ENCODE measurements around the gene TGM1.

The TGM1 gene

DNA sequence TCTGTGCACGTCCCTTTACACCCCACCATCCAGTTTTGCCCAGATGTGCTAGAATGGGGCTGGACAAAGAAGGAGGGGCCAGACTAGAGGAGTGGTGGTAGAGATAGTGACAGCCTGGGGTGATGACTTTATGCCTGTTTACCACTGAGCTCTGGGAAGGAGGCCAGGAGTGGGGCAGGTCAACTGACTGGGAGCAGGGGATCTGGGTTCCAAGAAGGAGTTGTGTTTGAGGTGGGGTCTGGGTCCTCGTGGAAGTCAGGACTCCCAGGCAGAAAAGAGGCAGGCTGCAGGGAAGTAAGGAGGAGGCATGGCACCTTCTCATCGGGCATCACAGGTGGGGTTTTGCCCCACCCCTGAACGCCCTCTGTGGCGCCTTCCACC lies 47.3 kb upstream of the TGM1 start:
- Histone ChIP-seq H3K27ac (ENCODE audit: low read depth, low read length) (no peak overlapping the region), H3K4ac (ENCODE audit: low read depth, low read length) (no peak overlapping the region), H4K12ac (ENCODE audit: low read depth, low read length) (no peak overlapping the region), H3K79me1 (ENCODE audit: low read length) (no peaks in the 10 kb centered on the region), H3K79me2 (ENCODE audit: control insufficient read depth, insufficient read depth, low read length, poor library complexity) (no peaks in the 10 kb centered on the region), H4K8ac (ENCODE audit: low read depth, low read length) (no peak overlapping the region), H3K4me2 (ENCODE audit: low read length) (no peak overlapping the region), H3K4me1 (ENCODE audit: control insufficient read depth in 1 of 2, insufficient read depth in 2 of 2, low read length in 2 of 2) (peaks cover 0 to 5% of the 10 kb centered on the region in 2 experiments), H3K27me3 (ENCODE audit: insufficient read depth, low read length) (no peaks in the 10 kb centered on the region), H2BK120ac (ENCODE audit: insufficient read depth, low read length, poor library complexity) (no peak overlapping the region), H3K36me3 (ENCODE audit: control insufficient read depth in 1 of 2, insufficient read depth in 2 of 2, low read length in 2 of 2) (peaks cover 35 to 42% of the 10 kb centered on the region in 2 experiments), H3K9me3 (ENCODE audit: insufficient read depth, low read depth, low read length) (no peaks in the 10 kb centered on the region), H3K18ac (ENCODE audit: low read length) (no peak overlapping the region), H2AFZ (ENCODE audit: insufficient read depth, low read length, poor library complexity) (no peak overlapping the region), H3K9ac (ENCODE audit: low read length) (no peak overlapping the region), H4K91ac (ENCODE audit: low read depth, low read length) (no peak overlapping the region), H2BK5ac (ENCODE audit: low read depth, low read length, poor library complexity) (no peak overlapping the region), H3K14ac (ENCODE audit: low read length) (no peak overlapping the region), H2AK5ac (ENCODE audit: low read length) (no peak overlapping the region), H3K23ac (ENCODE audit: low read length) (no peak overlapping the region), H2BK12ac (ENCODE audit: low read length) (no peak overlapping the region), H3K4me3 (ENCODE audit: low read depth, low read length) (no peak overlapping the region)
- DNase-seq = no peak
- WGBS (ENCODE audit: extremely low coverage, insufficient coverage, insufficient read length) = no CpG with 5 or more reads among the region's 5 CpGs

DNA sequence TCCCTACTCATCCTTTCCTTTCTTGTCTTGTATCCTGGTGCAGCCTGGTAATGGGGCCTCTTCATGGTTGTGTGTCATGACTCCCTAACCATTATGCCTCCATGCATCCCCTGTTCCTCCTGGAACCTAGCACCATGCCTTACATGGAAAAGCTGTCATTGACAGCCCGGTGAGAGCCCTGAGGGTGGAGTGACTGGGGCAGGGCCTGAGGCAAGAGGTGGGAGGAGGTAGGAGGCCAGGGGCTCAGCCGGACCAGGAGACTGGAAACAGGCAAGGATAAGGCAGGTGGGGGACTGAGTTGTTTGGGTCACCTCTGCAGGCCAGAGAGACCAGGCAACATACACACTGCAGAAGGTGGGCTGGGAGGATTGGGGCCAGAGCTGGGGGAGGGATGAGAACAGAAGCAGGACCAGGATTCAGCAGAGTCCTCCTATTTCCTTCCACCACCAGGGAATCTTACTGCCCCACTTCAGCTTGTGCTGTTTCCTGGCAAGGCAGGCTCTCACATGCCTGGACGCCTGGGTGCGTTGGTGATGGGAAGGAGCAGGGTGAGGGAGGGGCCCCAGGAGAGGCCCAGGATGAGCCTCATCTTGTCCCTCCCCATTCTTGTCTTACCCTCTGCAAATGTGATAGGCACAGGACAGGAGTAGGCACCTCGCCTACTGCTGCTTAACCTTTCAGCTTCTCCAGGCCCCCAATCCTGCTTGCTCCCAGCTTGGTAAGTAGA lies 46.7 kb upstream of the TGM1 start, which contains the start of gene LTB4R2:
Gene LTB4R2 (plus strand): TSS at position 603 of the 727 bp plus-strand sequence. CDS start 525 bp downstream, outside the sequence.
- Histone ChIP-seq H3K4me1 (ENCODE audit: control insufficient read depth in 1 of 2, insufficient read depth in 2 of 2, low read length in 2 of 2) (peaks cover 0 to 5% of the 10 kb centered on the region in 2 experiments), H3K27me3 (ENCODE audit: insufficient read depth, low read length) (no peaks in the 10 kb centered on the region), H3K36me3 (ENCODE audit: control insufficient read depth in 1 of 2, insufficient read depth in 2 of 2, low read length in 2 of 2) (peaks cover 39 to 46% of the 10 kb centered on the region in 2 experiments), H3K14ac (ENCODE audit: low read length) (no peak within 1 kb of the TSS), H3K27ac (ENCODE audit: low read depth, low read length) (no peak within 1 kb of the TSS), H2BK12ac (ENCODE audit: low read length) (no peak within 1 kb of the TSS), H3K4me3 (ENCODE audit: low read depth, low read length) (no peak within 1 kb of the TSS), H3K79me2 (ENCODE audit: control insufficient read depth, insufficient read depth, low read length, poor library complexity) (no peaks in the 10 kb centered on the region), H2AK5ac (ENCODE audit: low read length) (no peak within 1 kb of the TSS), H3K4ac (ENCODE audit: low read depth, low read length) (no peak within 1 kb of the TSS), H2BK5ac (ENCODE audit: low read depth, low read length, poor library complexity) (no peak within 1 kb of the TSS), H3K18ac (ENCODE audit: low read length) (no peak within 1 kb of the TSS), H4K12ac (ENCODE audit: low read depth, low read length) (no peak within 1 kb of the TSS), H2BK120ac (ENCODE audit: insufficient read depth, low read length, poor library complexity) (no peak within 1 kb of the TSS), H4K8ac (ENCODE audit: low read depth, low read length) (no peak within 1 kb of the TSS), H2AFZ (ENCODE audit: insufficient read depth, low read length, poor library complexity) (no peak within 1 kb of the TSS), H3K9ac (ENCODE audit: low read length) (no peak within 1 kb of the TSS), H3K9me3 (ENCODE audit: insufficient read depth, low read depth, low read length) (no peaks in the 10 kb centered on the region), H3K79me1 (ENCODE audit: low read length) (no peaks in the 10 kb centered on the region), H3K23ac (ENCODE audit: low read length) (no peak within 1 kb of the TSS), H4K91ac (ENCODE audit: low read depth, low read length) (no peak within 1 kb of the TSS), H3K4me2 (ENCODE audit: low read length) (no peak within 1 kb of the TSS)
- no CpG with 5 or more reads among the region's 5 CpGs for WGBS (ENCODE audit: extremely low coverage, insufficient coverage, insufficient read length)
- no peak for DNase-seq

DNA sequence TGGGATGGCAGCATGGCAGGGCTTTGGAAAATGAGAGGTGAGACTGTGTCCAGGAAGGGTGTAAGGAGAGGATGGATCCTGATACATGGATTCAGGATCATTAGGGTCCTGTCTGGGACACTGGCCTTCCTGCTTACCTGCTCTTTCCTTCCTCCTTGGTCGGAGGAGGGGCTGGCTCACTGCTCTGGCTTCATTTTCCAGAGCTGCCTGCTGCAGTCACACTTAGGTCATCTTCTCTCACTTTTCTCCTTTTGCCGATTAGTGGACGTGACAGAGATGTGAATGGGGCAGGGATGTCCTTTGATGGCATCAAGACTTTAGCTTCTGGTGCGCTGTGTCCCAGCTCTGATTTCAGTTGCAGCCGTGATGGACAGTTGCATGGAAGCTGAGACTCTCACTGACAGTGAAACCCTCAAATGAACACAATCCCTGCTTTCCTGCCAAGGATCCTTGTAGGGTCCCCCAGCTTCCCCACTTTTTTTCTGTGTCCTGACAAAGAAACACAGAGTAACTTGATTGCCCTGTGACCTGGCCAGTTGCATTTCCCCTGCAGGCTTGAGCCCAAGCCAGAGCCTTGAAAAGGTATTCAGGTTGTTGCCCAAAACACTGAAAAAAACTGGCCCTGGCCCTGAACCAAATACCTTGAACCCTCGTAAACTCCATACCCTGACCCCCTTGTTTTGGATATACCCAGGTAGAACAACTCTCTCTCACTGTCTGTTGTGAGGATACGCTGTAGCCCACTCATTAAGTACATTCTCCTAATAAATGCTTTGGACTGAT lies 45.6 kb upstream of the TGM1 start:
- WGBS (ENCODE audit: extremely low coverage, insufficient coverage, insufficient read length) = no CpG with 5 or more reads among the region's 7 CpGs
- Histone ChIP-seq H3K36me3 (ENCODE audit: control insufficient read depth in 1 of 2, insufficient read depth in 2 of 2, low read length in 2 of 2) (peaks cover 50 to 57% of the 10 kb centered on the region in 2 experiments), H3K27me3 (ENCODE audit: insufficient read depth, low read length) (no peaks in the 10 kb centered on the region)

DNA sequence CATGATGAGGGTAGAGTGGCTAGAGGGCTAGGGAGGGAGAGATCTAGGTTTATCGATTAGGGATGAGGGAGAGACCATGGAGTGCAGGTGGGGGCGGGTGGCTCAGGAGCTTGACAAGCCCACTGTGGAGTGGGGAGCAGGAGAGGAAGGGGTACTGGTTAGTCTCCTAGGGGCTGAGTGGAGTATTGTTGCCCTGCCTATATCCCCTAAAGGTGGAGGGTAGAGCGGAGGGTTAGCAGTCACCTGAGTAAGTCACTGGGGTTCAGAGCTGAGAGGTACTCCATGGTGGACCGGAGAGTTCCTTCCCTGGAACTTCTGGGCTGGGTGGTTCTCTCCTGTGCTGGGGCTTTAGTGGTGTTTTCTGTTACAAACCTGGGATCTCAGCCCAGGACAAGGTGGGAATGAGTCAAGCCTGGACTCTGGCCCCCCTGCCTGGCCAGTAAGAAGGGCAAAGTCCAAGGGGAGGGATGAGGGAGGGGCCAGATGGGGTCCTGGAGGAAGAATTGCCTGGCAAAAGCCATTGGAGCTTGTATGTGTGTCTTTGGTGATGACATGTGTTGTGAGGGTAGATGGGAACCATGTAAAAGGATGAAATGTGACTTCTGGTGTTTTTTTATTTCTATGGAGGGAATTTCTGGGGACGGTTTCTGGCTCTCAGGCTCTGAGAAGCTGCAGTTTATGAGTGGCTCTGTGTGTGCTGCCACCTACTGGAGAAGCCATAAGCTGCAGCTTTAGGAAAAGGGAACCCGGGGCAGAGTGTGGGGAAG lies 44.8 kb upstream of the TGM1 start, which contains the start of gene CIDEB:
Gene CIDEB (minus strand): TSS at position 403 of the 767 bp plus-strand sequence. CDS start 119 bp downstream, at position 284.
- Histone ChIP-seq H4K91ac (ENCODE audit: low read depth, low read length) (no peak within 1 kb of the TSS), H3K4ac (ENCODE audit: low read depth, low read length) (no peak within 1 kb of the TSS), H3K79me2 (ENCODE audit: control insufficient read depth, insufficient read depth, low read length, poor library complexity) (no peaks in the 10 kb centered on the region), H3K9ac (ENCODE audit: low read length) (no peak within 1 kb of the TSS), H2BK5ac (ENCODE audit: low read depth, low read length, poor library complexity) (no peak within 1 kb of the TSS), H4K8ac (ENCODE audit: low read depth, low read length) (no peak within 1 kb of the TSS), H4K12ac (ENCODE audit: low read depth, low read length) (no peak within 1 kb of the TSS), H2BK120ac (ENCODE audit: insufficient read depth, low read length, poor library complexity) (no peak within 1 kb of the TSS), H3K18ac (ENCODE audit: low read length) (no peak within 1 kb of the TSS), H3K27me3 (ENCODE audit: insufficient read depth, low read length) (no peaks in the 10 kb centered on the region), H3K23ac (ENCODE audit: low read length) (no peak within 1 kb of the TSS), H2AFZ (ENCODE audit: insufficient read depth, low read length, poor library complexity) (no peak within 1 kb of the TSS), H3K14ac (ENCODE audit: low read length) (no peak within 1 kb of the TSS), H3K27ac (ENCODE audit: low read depth, low read length) (no peak within 1 kb of the TSS), H2BK12ac (ENCODE audit: low read length) (no peak within 1 kb of the TSS), H3K9me3 (ENCODE audit: insufficient read depth, low read depth, low read length) (no peaks in the 10 kb centered on the region), H3K4me1 (ENCODE audit: control insufficient read depth in 1 of 2, insufficient read depth in 2 of 2, low read length in 2 of 2) (peaks cover 0 to 5% of the 10 kb centered on the region in 2 experiments), H3K79me1 (ENCODE audit: low read length) (no peaks in the 10 kb centered on the region), H3K4me3 (ENCODE audit: low read depth, low read length) (no peak within 1 kb of the TSS), H3K36me3 (ENCODE audit: control insufficient read depth in 1 of 2, insufficient read depth in 2 of 2, low read length in 2 of 2) (peaks cover 50 to 63% of the 10 kb centered on the region in 2 experiments), H2AK5ac (ENCODE audit: low read length) (no peak within 1 kb of the TSS), H3K4me2 (ENCODE audit: low read length) (no peak within 1 kb of the TSS)
- WGBS (ENCODE audit: extremely low coverage, insufficient coverage, insufficient read length) = no CpG with 5 or more reads among the region's 6 CpGs
- peak; percentile 54 to 81 for DNase-seq

More for the DNA sequence above, 45.6 kb upstream of the TGM1 start:
- H3K4me1 ChIP-seq (ENCODE audit: control insufficient read depth in 1 of 2, insufficient read depth in 2 of 2, low read length in 2 of 2) = peaks cover 0 to 5% of the 10 kb centered on the region in 2 experiments
- H3K9ac ChIP-seq (ENCODE audit: low read length) = no peak overlapping the region
- H2BK120ac ChIP-seq (ENCODE audit: insufficient read depth, low read length, poor library complexity) = no peak overlapping the region
- no peak overlapping the region for H2BK12ac ChIP-seq (ENCODE audit: low read length)
- H3K4me3 ChIP-seq (ENCODE audit: low read depth, low read length) = no peak overlapping the region
- no peak overlapping the region for H4K91ac ChIP-seq (ENCODE audit: low read depth, low read length)
- no peaks in the 10 kb centered on the region for H3K9me3 ChIP-seq (ENCODE audit: insufficient read depth, low read depth, low read length)
- H2AK5ac ChIP-seq (ENCODE audit: low read length) = no peak overlapping the region
- H3K4ac ChIP-seq (ENCODE audit: low read depth, low read length) = no peak overlapping the region
- H4K12ac ChIP-seq (ENCODE audit: low read depth, low read length) = no peak overlapping the region
- no peak overlapping the region for H4K8ac ChIP-seq (ENCODE audit: low read depth, low read length)
- H2AFZ ChIP-seq (ENCODE audit: insufficient read depth, low read length, poor library complexity) = no peak overlapping the region
- no peaks in the 10 kb centered on the region for H3K79me2 ChIP-seq (ENCODE audit: control insufficient read depth, insufficient read depth, low read length, poor library complexity)
- no peak for DNase-seq
- H3K79me1 ChIP-seq (ENCODE audit: low read length) = no peaks in the 10 kb centered on the region
- no peak overlapping the region for H3K4me2 ChIP-seq (ENCODE audit: low read length)
- no peak overlapping the region for H3K23ac ChIP-seq (ENCODE audit: low read length)
- no peak overlapping the region for H3K14ac ChIP-seq (ENCODE audit: low read length)
- no peak overlapping the region for H3K27ac ChIP-seq (ENCODE audit: low read depth, low read length)
- H2BK5ac ChIP-seq (ENCODE audit: low read depth, low read length, poor library complexity) = no peak overlapping the region
- no peak overlapping the region for H3K18ac ChIP-seq (ENCODE audit: low read length)

Data from trophoblast cell (in vitro differentiated cells and primary cell).